NCI-H82 treated with DMSO at 0.1 percent for 48 hours (cell line): ENCODE measurements around the gene TENT5C.

Experiments
- DNase-seq: peaks from one replicate; lab custom pipeline; 2025; ENCODE audit not compliant: unreplicated experiment; lab: John Stamatoyannopoulos, UW

The TENT5C gene

GRCh38 chr1:117612517-117613248, 6.8 kb downstream of the TENT5C start:
- no peak for DNase-seq

- DNase-seq, result no peak
Measured at GRCh38 chr1:117613249-117613968, 7.6 kb downstream of the TENT5C start.

GRCh38 chr1:117613969-117614729, 8.3 kb downstream of the TENT5C start:
- no peak for DNase-seq

GRCh38 chr1:117615474-117615873, 9.6 kb downstream of the TENT5C start:
- DNase-seq, result no peak

- no peak for DNase-seq
Measured at GRCh38 chr1:117616356-117616755, 10.5 kb downstream of the TENT5C start.

- no peak for DNase-seq
Measured at GRCh38 chr1:117616967-117617366, 11.1 kb downstream of the TENT5C start.

GRCh38 chr1:117618450-117619122, 12.7 kb downstream of the TENT5C start:
- no peak for DNase-seq

- no peak for DNase-seq
Measured at GRCh38 chr1:117620440-117620839, 14.6 kb downstream of the TENT5C start.

- DNase-seq, result no peak
Measured at GRCh38 chr1:117621316-117621715, 15.5 kb downstream of the TENT5C start.

GRCh38 chr1:117622726-117623125, 16.9 kb downstream of the TENT5C start:
- no peak for DNase-seq

- DNase-seq, result no peak
Measured at GRCh38 chr1:117623141-117623540, 17.3 kb downstream of the TENT5C start.

GRCh38 chr1:117623698-117624097, 17.9 kb downstream of the TENT5C start:
- no peak for DNase-seq

- no peak for DNase-seq
Measured at GRCh38 chr1:117627546-117628130, 21.8 kb downstream of the TENT5C start.

GRCh38 chr1:117628343-117628742, 22.5 kb downstream of the TENT5C start:
- no peak for DNase-seq

- no peak for DNase-seq
Measured at GRCh38 chr1:117629625-117630422, 24.0 kb downstream of the TENT5C start.

- DNase-seq, result no peak
Measured at GRCh38 chr1:117630423-117630998, 24.7 kb downstream of the TENT5C start.

- no peak for DNase-seq
Measured at GRCh38 chr1:117631359-117632160, 25.7 kb downstream of the TENT5C start.

GRCh38 chr1:117632269-117633067, 26.6 kb downstream of the TENT5C start:
- DNase-seq, result no peak
